ENCODE data around the gene MRPL17.
"Not testable (repeated sequence)": the region's sequence is repeated elsewhere in the genome, so short reads cannot be mapped to it uniquely, and the experiment has no call there.

DNA sequence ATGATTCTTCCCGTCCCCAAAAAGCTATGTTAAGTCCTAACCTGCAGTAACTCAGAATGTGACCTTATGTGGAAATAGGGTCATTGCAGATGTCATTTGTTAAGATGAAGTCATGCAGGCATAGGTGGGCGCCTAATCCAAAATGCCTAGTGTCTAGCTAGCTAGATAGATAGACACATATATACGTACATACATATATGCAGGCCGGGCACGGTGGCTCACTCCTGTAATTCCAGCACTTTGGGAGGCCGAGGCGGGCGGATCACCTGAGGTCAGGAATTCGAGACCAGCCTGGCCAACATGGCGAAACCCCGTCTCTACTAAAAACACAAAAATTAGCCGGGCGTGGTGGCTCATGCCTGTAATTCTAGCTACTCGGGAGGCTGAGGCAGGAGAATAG lies 928 bp upstream of the MRPL17 start:
- TF ChIP-seq, protein P1, sequence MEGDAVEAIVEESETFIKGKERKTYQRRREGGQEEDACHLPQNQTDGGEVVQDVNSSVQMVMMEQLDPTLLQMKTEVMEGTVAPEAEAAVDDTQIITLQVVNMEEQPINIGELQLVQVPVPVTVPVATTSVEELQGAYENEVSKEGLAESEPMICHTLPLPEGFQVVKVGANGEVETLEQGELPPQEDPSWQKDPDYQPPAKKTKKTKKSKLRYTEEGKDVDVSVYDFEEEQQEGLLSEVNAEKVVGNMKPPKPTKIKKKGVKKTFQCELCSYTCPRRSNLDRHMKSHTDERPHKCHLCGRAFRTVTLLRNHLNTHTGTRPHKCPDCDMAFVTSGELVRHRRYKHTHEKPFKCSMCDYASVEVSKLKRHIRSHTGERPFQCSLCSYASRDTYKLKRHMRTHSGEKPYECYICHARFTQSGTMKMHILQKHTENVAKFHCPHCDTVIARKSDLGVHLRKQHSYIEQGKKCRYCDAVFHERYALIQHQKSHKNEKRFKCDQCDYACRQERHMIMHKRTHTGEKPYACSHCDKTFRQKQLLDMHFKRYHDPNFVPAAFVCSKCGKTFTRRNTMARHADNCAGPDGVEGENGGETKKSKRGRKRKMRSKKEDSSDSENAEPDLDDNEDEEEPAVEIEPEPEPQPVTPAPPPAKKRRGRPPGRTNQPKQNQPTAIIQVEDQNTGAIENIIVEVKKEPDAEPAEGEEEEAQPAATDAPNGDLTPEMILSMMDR (IDR thresholded peaks at IDR 0.05) = not testable (repeated sequence)
- not testable (repeated sequence) for TF ChIP-seq POLR2A, POLR2AphosphoS5 (IDR thresholded peaks at IDR 0.05)

Measured in sigmoid colon (tissue), 4 donors.